GM13977 (cell line): Measurements from ENCODE around the gene OCA2.

Source experiments
- DNase-seq: peaks from one replicate; pipeline ENCODE4 v3.0.0; 2012; ENCODE audit warnings: low spot score
- CTCF ChIP-seq: IDR thresholded peaks from 2 replicates; pipeline ENCODE4 v1.5.1; 2012; ENCODE audit warnings: mild to moderate bottlenecking, control low read depth; ENCODE audit not compliant: insufficient read depth; ENCODE audit errors: extremely low read depth, missing control alignments
- in situ Hi-C: fragments of 300-500 bp; cut with MboI; formaldehyde crosslinking; loops from one replicate; pipeline ENCODE4 v1.12.0; 2022; ENCODE audit warnings: low sequenced_read_pairs, low pct_unique_long_range_greater_than_20kb, mixed read lengths, inconsistent platforms; ENCODE audit not compliant: unreplicated experiment

OCA2 gene

GRCh38 chr15:28091313-28091712 is 7.8 kb downstream of the OCA2 start:
- no peak for DNase-seq
- in situ Hi-C loops = no loop called here
- TF ChIP-seq CTCF = no peak

DNA sequence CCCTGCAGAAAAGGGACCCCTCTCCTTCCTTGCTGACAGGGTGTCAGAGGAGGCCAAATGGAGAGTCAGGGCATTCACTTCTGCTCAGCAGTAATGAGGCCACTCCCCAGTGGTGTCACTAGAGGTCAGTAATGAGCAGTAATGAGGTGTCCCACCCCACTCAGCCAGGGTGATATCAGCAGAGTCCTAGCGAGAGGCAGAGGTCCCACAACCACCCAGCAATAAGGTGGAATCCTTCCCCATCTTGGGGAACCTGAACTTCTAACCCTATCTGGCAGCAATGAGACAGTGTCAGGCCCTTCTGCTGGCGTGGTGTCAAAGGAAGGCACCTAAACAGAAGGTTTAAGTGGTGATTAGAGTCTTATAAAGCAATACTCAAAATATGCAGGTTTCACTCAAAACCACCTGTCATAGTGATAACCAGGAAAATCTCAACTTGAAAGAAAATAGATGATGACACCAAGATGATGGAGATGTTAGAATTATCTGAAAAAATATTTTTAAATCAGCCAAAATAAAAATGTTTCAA is 12.9 kb downstream of the OCA2 start:
- peak; percentile 74 for DNase-seq
- peak; percentile 82 for TF ChIP-seq CTCF
- in situ Hi-C loops = no loop called here

DNA sequence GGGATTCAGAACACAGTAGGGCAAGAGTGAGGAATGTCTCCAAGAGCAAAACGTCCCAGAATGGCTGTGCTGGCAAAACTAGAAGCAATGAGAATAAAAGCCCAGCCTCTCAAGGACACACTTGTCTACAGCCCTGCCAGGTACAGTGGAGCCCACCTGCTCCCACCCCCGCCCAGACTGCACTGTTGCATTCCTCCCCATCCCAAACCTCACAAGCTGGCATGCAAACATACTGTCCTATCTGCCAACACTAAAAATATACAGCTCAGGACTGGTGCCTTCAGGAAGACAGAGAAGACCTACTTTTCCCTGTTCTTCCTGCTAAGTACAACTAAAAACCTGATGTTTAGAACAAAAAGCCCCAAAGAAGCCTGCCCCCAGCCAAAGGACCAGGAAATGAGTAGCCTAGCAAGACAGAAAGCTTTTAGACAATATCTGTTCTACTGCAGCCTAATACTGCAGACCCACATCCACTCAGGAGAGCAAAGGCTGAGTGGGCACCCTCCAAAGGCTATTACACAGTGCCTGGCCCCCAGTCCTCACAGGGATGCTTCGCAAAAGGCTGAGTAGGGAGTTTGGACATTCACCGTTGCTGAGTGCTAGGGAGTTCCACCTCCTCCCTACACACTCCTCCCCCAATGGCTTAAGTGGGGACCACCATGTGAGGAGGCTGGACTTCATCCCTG is 13.5 kb downstream of the OCA2 start:
- in situ Hi-C loops = no loop called here
- TF ChIP-seq CTCF = no peak
- DNase-seq = no peak

DNA sequence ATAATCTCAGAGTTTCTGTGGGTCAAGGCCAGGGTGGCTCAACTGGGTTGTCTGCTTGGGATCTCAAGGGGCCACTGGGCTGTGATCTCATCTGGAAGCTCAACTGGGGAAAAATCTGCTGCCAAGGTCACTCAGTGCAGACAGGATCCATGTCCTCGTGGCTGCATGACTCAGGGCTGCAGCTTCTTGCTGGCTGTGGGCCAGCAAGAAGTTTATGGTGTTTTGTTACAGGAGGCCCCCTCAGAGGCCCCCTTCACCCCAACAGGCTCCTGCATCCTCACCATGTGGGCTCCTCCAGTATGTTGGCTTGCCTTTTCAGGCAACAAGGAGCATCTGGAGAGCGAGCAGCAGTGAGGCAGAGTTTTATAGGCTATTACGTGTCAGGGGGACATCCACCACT is 14.6 kb downstream of the OCA2 start:
- no peak for DNase-seq
- no peak for TF ChIP-seq CTCF
- in situ Hi-C loops = no loop called here

- DNase-seq = no peak
- in situ Hi-C loops = no loop called here
- no peak for TF ChIP-seq CTCF
Observed at GRCh38 chr15:28082891-28083684, 16.0 kb downstream of the OCA2 start.

- in situ Hi-C loops = no loop called here
- no peak for TF ChIP-seq CTCF
- DNase-seq = no peak
Observed at GRCh38 chr15:28081594-28081993, 17.5 kb downstream of the OCA2 start.
